ENCODE data around the gene CERS1.
A peak's percentile ranks its signal among the peaks of the same experiment; 100 is the strongest.

The CERS1 gene

GRCh38 chr19:18870531-18871172, 25.3 kb downstream of the CERS1 start:
- no peak for DNase-seq

GRCh38 chr19:18869781-18870530, 26.0 kb downstream of the CERS1 start:
- DNase-seq, result no peak

GRCh38 chr19:18869023-18869618, 26.8 kb downstream of the CERS1 start:
- no peak for DNase-seq

GRCh38 chr19:18868380-18869022, 27.5 kb downstream of the CERS1 start:
- no peak for DNase-seq

- DNase-seq, result no peak
These were observed 28.2 kb downstream of the CERS1 start for GRCh38 chr19:18867751-18868150.

GRCh38 chr19:18867199-18867598, 28.8 kb downstream of the CERS1 start:
- DNase-seq, result no peak

GRCh38 chr19:18866800-18867123, 29.2 kb downstream of the CERS1 start:
- no peak for DNase-seq

- peak; percentile 26 to 60 (median 46) for DNase-seq
These were observed 29.8 kb downstream of the CERS1 start for GRCh38 chr19:18865973-18866799.

GRCh38 chr19:18865106-18865972, 30.6 kb downstream of the CERS1 start:
- DNase-seq, result no peak

GRCh38 chr19:18863843-18864362, 32.1 kb downstream of the CERS1 start:
- DNase-seq, result no peak

- DNase-seq, result no peak
These were observed 32.7 kb downstream of the CERS1 start for GRCh38 chr19:18862976-18863842.

GRCh38 chr19:18861917-18862316, 34.0 kb downstream of the CERS1 start:
- DNase-seq, result no peak

GRCh38 chr19:18861235-18861634, 34.7 kb downstream of the CERS1 start:
- no peak for DNase-seq

GRCh38 chr19:18860725-18861124, 35.2 kb downstream of the CERS1 start:
- no peak for DNase-seq

- no peak for DNase-seq
These were observed 35.7 kb downstream of the CERS1 start for GRCh38 chr19:18860302-18860700.

- no peak for DNase-seq
These were observed 36.2 kb downstream of the CERS1 start for GRCh38 chr19:18859676-18860301.

GRCh38 chr19:18858906-18859646, 36.9 kb downstream of the CERS1 start:
- no peak for DNase-seq

- no peak for DNase-seq
These were observed 38.7 kb downstream of the CERS1 start for GRCh38 chr19:18857223-18857622.
